ENCODE data around the gene FAM241B.

Gene FAM241B

GRCh38 chr10:69673521-69673920, 43.5 kb downstream of the FAM241B start:
- in situ Hi-C loops (cut with HindIII; ENCODE audit: low sequenced_read_pairs) = no loop called here
- TF ChIP-seq, protein P1, sequence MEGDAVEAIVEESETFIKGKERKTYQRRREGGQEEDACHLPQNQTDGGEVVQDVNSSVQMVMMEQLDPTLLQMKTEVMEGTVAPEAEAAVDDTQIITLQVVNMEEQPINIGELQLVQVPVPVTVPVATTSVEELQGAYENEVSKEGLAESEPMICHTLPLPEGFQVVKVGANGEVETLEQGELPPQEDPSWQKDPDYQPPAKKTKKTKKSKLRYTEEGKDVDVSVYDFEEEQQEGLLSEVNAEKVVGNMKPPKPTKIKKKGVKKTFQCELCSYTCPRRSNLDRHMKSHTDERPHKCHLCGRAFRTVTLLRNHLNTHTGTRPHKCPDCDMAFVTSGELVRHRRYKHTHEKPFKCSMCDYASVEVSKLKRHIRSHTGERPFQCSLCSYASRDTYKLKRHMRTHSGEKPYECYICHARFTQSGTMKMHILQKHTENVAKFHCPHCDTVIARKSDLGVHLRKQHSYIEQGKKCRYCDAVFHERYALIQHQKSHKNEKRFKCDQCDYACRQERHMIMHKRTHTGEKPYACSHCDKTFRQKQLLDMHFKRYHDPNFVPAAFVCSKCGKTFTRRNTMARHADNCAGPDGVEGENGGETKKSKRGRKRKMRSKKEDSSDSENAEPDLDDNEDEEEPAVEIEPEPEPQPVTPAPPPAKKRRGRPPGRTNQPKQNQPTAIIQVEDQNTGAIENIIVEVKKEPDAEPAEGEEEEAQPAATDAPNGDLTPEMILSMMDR (IDR thresholded peaks at IDR 0.05; ENCODE audit: low read depth, low read length, missing control alignments) = no peak
- no peak for DNase-seq (ENCODE audit: low read depth)
- H3K4me3 ChIP-seq (ENCODE audit: low read depth, low read length) = no peak overlapping the region

GRCh38 chr10:69674786-69675185, 44.7 kb downstream of the FAM241B start:
- TF ChIP-seq, protein P1 (IDR thresholded peaks at IDR 0.05; ENCODE audit: low read depth, low read length, missing control alignments) = no peak
- in situ Hi-C loops (cut with HindIII; ENCODE audit: low sequenced_read_pairs) = no loop called here
- no peak for DNase-seq (ENCODE audit: low read depth)
- no peak overlapping the region for H3K4me3 ChIP-seq (ENCODE audit: low read depth, low read length)

DNA sequence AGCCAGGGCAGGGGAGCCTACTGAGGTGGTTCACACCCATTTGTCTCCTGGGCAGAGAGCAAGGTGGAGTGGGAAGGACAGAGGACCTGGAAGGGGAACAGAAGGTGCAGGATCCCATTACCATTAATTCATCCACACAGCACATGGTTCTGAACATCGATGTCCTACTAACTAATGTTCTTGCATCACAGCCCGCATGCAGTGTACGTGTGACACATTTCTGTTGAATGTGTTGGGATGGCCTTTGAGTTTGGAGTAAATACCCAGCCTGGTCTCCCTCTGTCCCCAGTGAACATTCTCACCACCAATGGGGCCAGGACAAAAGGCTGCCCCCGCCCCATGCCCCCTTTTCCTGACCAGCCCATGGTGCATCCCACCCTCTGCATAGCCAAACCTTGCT, 46.3 kb downstream of the FAM241B start:
- TF ChIP-seq, protein P1 (IDR thresholded peaks at IDR 0.05; ENCODE audit: low read depth, low read length, missing control alignments) = no peak
- H3K4me3 ChIP-seq (ENCODE audit: low read depth, low read length) = no peak overlapping the region
- no peak for DNase-seq (ENCODE audit: low read depth)
- in situ Hi-C loops (cut with HindIII; ENCODE audit: low sequenced_read_pairs) = no loop called here

DNA sequence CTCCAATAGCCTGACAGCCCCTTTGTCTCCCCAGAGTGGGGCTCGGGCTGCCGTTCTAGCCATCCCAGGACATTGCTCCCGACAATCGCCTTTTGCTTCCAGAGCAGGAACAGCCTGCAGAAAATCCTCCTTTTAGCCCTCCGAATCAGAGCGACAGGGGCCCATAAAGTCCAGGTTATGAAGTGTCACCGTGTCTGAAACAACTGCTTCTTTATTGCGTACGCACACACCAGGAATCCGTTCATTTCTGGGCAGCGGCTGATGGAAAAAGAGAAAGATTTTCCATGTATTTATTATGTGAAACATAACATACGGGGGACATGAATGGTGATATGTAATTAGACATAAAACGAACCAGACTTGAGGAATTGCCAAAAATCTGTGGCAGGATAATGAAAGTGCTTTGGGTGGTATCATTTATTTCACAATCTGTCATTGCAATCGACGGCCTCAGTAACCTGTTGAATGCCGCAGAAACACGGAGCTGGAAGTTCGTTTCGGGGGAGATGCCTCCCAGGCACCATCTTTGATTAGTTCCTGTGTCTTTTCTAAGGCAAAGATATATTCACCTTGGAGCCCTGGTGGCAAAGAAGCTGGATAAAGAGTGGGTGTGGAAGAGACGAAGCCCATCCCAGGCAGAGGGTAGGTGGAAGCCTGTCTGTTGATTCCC, 48.1 kb downstream of the FAM241B start:
- no peak overlapping the region for H3K4me3 ChIP-seq (ENCODE audit: low read depth, low read length)
- TF ChIP-seq, protein P1 (IDR thresholded peaks at IDR 0.05; ENCODE audit: low read depth, low read length, missing control alignments) = no peak
- in situ Hi-C loops (cut with HindIII; ENCODE audit: low sequenced_read_pairs) = no loop called here
- DNase-seq (ENCODE audit: low read depth) = no peak

DNA sequence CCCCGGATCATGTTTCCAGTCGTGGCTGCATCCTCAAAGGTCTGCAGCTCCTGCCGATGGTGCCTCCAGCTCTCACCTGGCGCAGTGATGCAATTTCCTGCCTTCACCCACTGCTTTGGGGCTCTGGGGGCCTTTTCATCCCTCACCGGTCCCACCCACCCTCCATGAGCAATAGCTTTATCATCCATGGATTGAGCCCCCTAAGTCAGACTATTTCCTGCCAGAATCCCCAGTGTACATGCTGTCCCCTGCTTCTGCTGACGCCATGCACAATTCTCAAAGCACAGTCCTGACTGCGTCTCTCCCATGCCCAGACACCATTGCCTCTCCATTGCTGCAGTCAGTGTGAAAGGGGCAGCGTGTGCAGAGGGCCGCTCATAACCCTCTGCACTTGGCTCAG, 49.7 kb downstream of the FAM241B start:
- in situ Hi-C loops (cut with HindIII; ENCODE audit: low sequenced_read_pairs) = loop anchor here (5.0 kb wide), 1 partner anchor 78 kb away; no protein-coding TSS in a partner anchor
- TF ChIP-seq, protein P1 (IDR thresholded peaks at IDR 0.05; ENCODE audit: low read depth, low read length, missing control alignments) = no peak
- DNase-seq (ENCODE audit: low read depth) = no peak
- no peak overlapping the region for H3K4me3 ChIP-seq (ENCODE audit: low read depth, low read length)

GRCh38 chr10:69680610-69681009, 50.6 kb downstream of the FAM241B start:
- TF ChIP-seq, protein P1 (IDR thresholded peaks at IDR 0.05; ENCODE audit: low read depth, low read length, missing control alignments) = no peak
- no peak for DNase-seq (ENCODE audit: low read depth)
- no peak overlapping the region for H3K4me3 ChIP-seq (ENCODE audit: low read depth, low read length)
- in situ Hi-C loops (cut with HindIII; ENCODE audit: low sequenced_read_pairs) = loop anchor here (5.0 kb wide), 1 partner anchor 77 kb away; no protein-coding TSS in a partner anchor

All from astrocyte of the cerebellum (primary cell).